ENCODE results near the gene ZNF2. TPM values are rescaled to one million over a fixed set of nuclear protein-coding genes. Genes with fewer than 3 reads are reported as not detected.

Gene ZNF2
- total RNA-seq = 4.7 TPM

DNA sequence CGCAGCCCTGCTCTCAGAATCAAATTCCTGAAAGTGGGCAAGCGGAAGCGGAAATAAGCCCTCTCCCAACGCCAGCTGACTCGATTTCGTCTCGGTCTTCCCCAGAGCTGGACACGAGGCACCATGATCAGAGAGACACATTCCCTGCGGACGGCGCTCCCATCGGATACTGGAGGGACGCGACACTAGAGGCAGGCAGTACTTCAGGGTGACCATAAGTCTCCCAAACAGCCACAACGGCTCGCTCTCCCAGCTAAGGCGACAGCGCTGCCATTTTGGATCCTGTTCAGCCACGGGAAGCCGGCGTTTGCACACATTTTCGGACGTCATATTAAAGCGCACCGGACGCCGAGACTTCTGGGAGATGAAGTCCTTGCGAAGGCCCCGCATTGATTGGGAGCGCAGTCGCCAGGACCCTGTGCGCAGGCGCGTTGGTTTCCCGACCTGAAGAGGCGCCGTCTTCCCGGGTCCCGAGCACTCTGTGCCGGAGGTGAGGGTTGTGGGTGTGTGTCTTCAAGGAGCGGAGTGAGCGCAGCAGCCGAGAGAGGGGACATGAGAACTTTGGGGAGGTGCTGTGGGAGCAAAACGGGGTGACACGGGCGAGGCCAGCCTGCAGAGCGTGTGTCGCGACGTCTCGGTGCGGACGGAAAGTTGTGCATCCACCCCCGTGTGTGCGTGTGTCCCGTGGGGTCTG lies at the start of gene ZNF2:
Gene ZNF2 (plus strand): TSS at position 439 of the 694 bp plus-strand sequence. CDS start 10,418 bp downstream, outside the sequence.
- intact Hi-C loops (cut with DNase I) = no loop called here
- ATAC-seq = peak; percentile 99
- peak; percentile 98 for DNase-seq (ENCODE audit: low spot score)

DNA sequence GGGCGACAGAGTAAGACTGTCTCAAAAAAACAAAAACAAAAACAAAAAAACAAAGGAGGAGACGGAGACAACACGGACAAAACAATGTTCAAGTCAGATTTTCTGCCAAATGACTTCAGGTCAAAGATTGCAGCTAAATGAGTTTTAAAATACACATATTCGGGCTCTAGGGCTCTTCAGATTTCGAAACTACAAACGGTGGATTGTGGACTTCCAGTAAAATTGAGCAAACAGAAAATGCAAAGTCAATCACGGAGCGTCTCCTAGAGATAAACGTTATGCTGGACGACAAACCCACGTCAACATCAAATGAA lies 44.6 kb upstream of the ZNF2 start:
- no peak for ATAC-seq
- no peak for DNase-seq (ENCODE audit: low spot score)
- intact Hi-C loops (cut with DNase I) = no loop called here

DNA sequence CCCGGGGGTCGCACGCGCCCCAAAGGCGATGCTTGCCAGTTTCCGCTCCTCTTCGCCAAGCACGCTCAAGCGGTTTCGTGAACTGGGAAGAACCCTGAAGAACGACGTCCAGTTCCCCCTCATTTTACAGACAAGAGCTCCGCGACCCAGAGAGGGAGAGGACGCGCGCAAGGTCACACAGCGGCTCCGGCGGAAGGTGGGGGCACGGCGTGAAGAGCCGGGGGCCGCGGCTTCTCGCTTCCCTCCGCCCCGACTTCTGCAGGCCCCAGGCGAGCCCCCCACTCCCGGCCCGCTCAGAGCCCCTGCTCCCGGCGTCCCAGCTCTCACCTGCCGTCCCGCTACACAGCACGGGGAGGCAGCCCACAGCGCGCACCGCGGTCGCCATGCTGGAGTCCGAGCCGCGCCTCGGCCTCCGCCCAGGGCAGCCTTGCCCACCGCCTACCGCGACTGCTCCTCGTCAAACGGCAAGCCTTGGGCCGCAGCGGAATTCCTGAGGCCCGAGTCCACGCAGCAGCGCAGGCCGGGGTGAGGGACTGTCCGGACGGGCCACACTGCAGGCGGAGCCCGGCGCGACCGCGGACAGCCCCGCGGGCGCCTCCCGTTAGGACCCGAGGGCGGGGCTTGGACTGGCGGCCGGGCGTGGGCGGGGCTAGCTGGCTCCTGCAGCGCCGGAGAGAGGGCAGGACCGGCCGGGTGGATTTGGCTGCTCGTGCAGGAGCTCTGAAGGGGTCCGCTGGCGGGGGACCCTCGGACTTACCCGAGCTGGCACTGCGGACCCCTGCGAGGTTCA lies 44.0 kb upstream of the ZNF2 start, which contains the start of gene MRPS5:
Gene MRPS5 (minus strand): TSS at position 402 of the 790 bp plus-strand sequence. CDS start 17 bp downstream, at position 385.
- intact Hi-C loops (cut with DNase I) = no loop called here
- ATAC-seq = peak; percentile 96
- DNase-seq (ENCODE audit: low spot score) = peak; percentile 94

DNA sequence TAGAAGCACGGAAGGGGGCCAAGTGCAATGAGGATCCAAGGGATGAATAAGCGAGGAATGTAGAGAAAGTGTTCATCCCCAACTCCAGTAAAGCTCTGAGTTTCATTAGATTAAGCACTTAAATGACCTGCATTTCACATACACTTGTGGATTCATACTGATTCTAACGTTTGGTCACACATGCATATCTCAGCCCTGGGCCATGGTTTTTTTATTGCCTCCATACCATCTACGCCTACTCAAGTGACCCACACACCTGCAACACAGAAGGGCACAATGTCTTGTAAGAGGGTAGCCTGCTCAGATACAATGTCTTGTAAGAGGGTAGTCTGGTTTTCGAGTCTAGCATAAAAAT lies 43.4 kb upstream of the ZNF2 start:
- DNase-seq (ENCODE audit: low spot score) = no peak
- intact Hi-C loops (cut with DNase I) = no loop called here
- peak; percentile 5 for ATAC-seq

- ATAC-seq (no peak), DNase-seq (ENCODE audit: low spot score) (no peak)
- intact Hi-C loops (cut with DNase I) = no loop called here
Measured at GRCh38 chr2:95138702-95139101, 26.9 kb upstream of the ZNF2 start.

DNA sequence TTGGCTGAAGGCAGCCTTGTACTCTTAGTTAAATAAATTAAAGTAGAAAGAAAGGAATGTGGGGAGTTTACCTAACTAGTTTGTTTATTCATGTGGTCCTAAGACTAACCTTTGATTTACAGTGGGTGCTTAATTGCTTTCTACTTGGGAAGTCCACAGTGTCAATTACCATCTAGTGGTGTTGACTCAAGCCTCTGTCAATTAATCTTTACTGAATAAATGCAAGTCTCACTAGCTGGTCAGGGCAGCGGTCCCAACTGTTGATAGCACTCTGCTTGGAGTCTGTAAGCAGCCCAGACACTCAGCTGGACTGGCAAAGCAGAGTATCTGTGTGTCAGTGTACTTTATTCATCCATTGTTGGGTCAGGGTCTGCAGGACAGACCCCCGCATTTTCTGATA lies 21.8 kb upstream of the ZNF2 start:
- ATAC-seq = no peak
- DNase-seq (ENCODE audit: low spot score) = no peak
- intact Hi-C loops (cut with DNase I) = no loop called here

DNA sequence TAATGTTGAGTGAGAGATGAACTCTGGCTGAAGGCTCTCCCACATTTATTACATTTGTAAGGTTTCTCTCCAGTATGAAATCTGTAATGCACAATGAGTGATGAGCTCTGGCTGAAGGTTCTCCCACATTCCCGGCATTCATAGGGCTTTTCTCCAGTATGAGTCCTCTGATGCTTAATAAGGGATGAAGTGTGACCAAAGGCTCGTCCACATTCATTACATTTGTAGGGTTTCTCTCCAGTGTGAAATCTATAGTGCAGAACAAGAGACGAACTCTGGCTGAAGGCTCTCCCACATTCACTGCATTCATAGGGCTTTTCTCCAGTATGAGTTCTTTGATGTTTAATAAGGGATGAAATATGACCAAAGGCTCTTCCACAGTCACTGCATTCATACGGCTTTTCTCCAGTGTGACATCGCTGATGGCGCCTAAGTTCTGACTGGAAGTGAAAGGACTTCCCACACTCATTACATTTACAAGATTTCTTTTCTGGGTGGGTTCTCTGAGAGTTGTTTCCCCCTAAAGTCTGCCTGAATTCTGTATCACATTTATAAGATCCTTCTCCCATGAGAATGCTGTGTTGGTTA lies 16.1 kb upstream of the ZNF2 start:
- no peak for DNase-seq (ENCODE audit: low spot score)
- intact Hi-C loops (cut with DNase I) = no loop called here
- no peak for ATAC-seq

- no peak for ATAC-seq
- no peak for DNase-seq (ENCODE audit: low spot score)
- intact Hi-C loops (cut with DNase I) = no loop called here
Measured at GRCh38 chr2:95158441-95158840, 7.2 kb upstream of the ZNF2 start.

GRCh38 chr2:95158891-95159619 lies 6.6 kb upstream of the ZNF2 start:
- ATAC-seq (peak; percentile 63), DNase-seq (ENCODE audit: low spot score) (peak; percentile 70)
- intact Hi-C loops (cut with DNase I) = no loop called here

- ATAC-seq (peak; percentile 92), DNase-seq (ENCODE audit: low spot score) (peak; percentile 86)
- intact Hi-C loops (cut with DNase I) = no loop called here
Measured at GRCh38 chr2:95159690-95160449, 5.7 kb upstream of the ZNF2 start, which contains the start of gene ZNF514. ZNF514 (minus strand) TSS chr2:95159848; CDS start chr2:95153253, 6,595 bp downstream.

- DNase-seq (ENCODE audit: low spot score) (no peak), ATAC-seq (peak; percentile 47)
- intact Hi-C loops (cut with DNase I) = no loop called here
Measured at GRCh38 chr2:95165030-95165370, 609 bp upstream of the ZNF2 start.

DNA sequence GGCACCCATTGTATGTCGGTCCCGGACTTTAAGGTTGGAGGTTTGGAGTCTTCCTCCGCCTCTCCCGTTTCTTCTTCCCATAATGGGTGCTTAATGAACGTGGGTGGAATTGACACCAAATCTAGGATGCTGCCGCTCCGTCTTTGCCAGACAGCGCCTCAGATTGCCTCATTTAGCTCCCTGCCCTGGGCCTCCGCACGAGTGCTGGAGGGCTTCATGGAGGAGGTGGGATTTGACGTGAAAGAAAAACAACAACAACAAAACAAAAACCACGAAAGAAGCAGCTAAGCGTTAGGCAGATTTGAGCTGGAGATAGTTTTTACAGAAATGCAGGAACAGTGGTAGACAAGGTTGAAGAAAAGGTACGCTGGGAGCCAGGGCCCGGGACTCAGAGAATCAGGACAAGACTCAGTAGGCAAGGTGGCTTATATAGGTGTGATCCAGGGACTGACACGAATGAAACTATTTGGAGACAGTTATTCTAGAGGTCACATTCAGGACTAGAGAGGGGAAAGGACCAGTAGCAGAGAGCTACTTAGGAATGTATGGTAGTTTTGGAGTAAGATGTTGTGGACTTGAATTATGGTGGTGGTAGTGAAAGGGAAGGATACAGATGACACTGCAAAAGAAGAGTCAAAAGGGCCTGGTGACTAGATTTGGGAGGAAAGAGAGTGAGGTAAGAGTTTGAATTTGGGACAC lies 605 bp downstream of the ZNF2 start:
- DNase-seq (ENCODE audit: low spot score) (no peak), ATAC-seq (no peak)
- intact Hi-C loops (cut with DNase I) = no loop called here

- no peak for DNase-seq (ENCODE audit: low spot score)
- intact Hi-C loops (cut with DNase I) = no loop called here
- ATAC-seq = no peak
Measured at GRCh38 chr2:95171902-95172301, 6.3 kb downstream of the ZNF2 start.

DNA sequence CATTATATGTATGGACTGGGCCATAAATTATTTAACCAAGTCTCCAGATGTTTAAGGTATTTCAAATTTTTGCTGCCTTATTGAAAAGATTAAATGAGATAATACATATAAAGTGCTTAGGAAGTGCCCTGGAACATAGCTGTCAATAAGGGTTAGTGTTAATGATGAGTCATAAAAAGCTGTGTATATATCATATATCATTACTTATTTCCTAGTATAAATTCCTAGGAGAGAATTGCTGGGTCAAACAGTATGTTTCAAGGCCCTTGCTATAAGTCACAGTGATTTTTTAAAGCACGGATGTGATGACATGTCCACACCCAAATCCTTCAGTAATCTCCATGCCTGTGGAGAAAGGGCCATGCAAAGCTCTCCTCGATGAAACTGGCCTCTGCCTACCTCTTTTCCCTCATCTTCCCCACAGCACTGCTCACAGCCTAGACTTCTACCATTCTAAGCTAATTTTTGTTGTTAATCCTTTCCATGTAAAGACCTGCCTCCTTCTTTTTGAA lies 8.5 kb downstream of the ZNF2 start:
- intact Hi-C loops (cut with DNase I) = no loop called here
- no peak for DNase-seq (ENCODE audit: low spot score)
- no peak for ATAC-seq

GRCh38 chr2:95179451-95179850 lies 13.8 kb downstream of the ZNF2 start:
- DNase-seq (ENCODE audit: low spot score) = no peak
- intact Hi-C loops (cut with DNase I) = no loop called here
- no peak for ATAC-seq

- intact Hi-C loops (cut with DNase I) = no loop called here
- DNase-seq (ENCODE audit: low spot score) (no peak), ATAC-seq (no peak)
Measured at GRCh38 chr2:95181774-95182173, 16.2 kb downstream of the ZNF2 start.

DNA sequence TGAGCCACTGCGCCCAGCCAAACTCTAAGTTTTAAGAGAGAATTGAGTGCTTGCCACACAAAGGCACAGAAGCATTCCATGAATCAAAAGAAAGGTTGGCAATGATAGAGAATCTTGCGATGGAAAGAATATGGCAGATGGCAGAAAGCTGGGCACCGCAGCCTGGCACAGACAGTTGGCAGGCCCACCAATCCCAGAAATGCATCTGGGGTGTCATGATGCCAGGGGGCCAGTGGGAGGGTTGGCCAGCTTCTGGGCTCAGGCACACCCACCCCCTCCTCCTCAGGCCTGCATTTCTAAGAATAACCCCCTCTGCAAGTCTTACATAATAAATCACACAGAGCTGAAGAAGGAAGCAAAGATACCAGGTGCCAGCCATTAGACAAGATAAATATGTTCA lies 19.6 kb downstream of the ZNF2 start:
- DNase-seq (ENCODE audit: low spot score) (no peak), ATAC-seq (no peak)
- intact Hi-C loops (cut with DNase I) = no loop called here

GRCh38 chr2:95185973-95186372 lies 20.4 kb downstream of the ZNF2 start:
- intact Hi-C loops (cut with DNase I) = no loop called here
- ATAC-seq = no peak

More at GRCh38 chr2:95185973-95186372, 20.4 kb downstream of the ZNF2 start:
- no peak for DNase-seq (ENCODE audit: low spot score)
